OCI-LY3 (cell line): ENCODE data around the gene GNS.

Experiments
- H2AFZ ChIP-seq: fragments of 200-600, 300-600 bp; shearing (Covaris generic); 2 replicates; pipeline ENCODE4 v1.6.0; 2014; ENCODE audit warnings: antibody characterized with exemption, low read depth, low read length
- H3K27ac ChIP-seq: fragments of 200-600, 300-600 bp; sonication (generic); 2 replicates; pipeline ENCODE4 v1.5.1; 2014; ENCODE audit warnings: mild to moderate bottlenecking, low read length, moderate library complexity, mixed read lengths
- H3K27me3 ChIP-seq: fragments of 200-600, 300-600 bp; sonication (generic); 2 replicates; pipeline ENCODE4 v1.6.1; 2014; ENCODE audit warnings: low read depth, low read length, mixed read lengths
- H3K36me3 ChIP-seq: fragments of 200-600, 300-600 bp; sonication (generic); replicated peaks from 2 replicates; pipeline ENCODE3; 2014; ENCODE audit warnings: low read depth, low read length, mixed read lengths
- H3K4me1 ChIP-seq: fragments of 300-600, 200-600 bp; sonication (generic); 2 replicates; pipeline ENCODE4 v1.6.1; 2014; ENCODE audit warnings: low read length, mixed read lengths
- H3K4me2 ChIP-seq: fragments of 200-600, 300-600 bp; sonication (generic); 2 replicates; pipeline ENCODE4 v1.6.1; 2014; ENCODE audit warnings: low read length, mixed read lengths
- H3K4me3 ChIP-seq: fragments of 300-600, 200-600 bp; sonication (generic); 2 replicates; pipeline ENCODE4 v1.5.1; 2014; ENCODE audit warnings: antibody characterized with exemption, mild to moderate bottlenecking, low read length, moderate library complexity
- H3K79me2 ChIP-seq: fragments of 300-600, 200-600 bp; shearing (Covaris generic); 2 replicates; pipeline ENCODE4 v1.6.1; 2014; ENCODE audit warnings: mild to moderate bottlenecking, low read length, mixed read lengths
- H3K9ac ChIP-seq: fragments of 300-600, 200-600 bp; shearing (Covaris generic); 2 replicates; pipeline ENCODE4 v1.6.0; 2014; ENCODE audit warnings: mild to moderate bottlenecking, low read length, moderate library complexity
- H3K9me3 ChIP-seq: fragments of 200-600, 300-600 bp; shearing (Covaris generic); 2 replicates; pipeline ENCODE4 v1.6.1; 2014; ENCODE audit warnings: low read length, mixed read lengths; ENCODE audit not compliant: insufficient read depth
- H4K20me1 ChIP-seq: fragments of 200-600, 300-600 bp; sonication (generic); 2 replicates; pipeline ENCODE4 v1.6.1; 2016; ENCODE audit warnings: low read length, mixed read lengths; ENCODE audit not compliant: insufficient read depth
- CTCF ChIP-seq: fragments of 200-600, 300-600 bp; sonication (generic); IDR thresholded peaks from 2 replicates; pipeline ENCODE4 v1.5.1; 2014; ENCODE audit warnings: antibody characterized with exemption, low read length, low read depth
- EZH2phosphoT487 ChIP-seq: fragments of 200-600 bp; shearing (Covaris generic); IDR thresholded peaks from 2 replicates; pipeline ENCODE4 v1.6.1; 2018; ENCODE audit warnings: antibody characterized with exemption, mixed run types, low read depth

Gene GNS

GRCh38 chr12:64716839-64717455, 42.3 kb downstream of the GNS start:
- no peak for TF ChIP-seq CTCF
- TF ChIP-seq EZH2phosphoT487, result no peak
- Histone ChIP-seq H3K9ac (no peak overlapping the region), H4K20me1 (no peaks in the 10 kb centered on the region), H3K27ac (no peak overlapping the region), H3K27me3 (no peaks in the 10 kb centered on the region), H3K4me1 (peaks cover 8% of the 10 kb centered on the region), H3K36me3 (peaks cover 12% of the 10 kb centered on the region), H2AFZ (no peak overlapping the region), H3K4me2 (no peak overlapping the region), H3K9me3 (no peaks in the 10 kb centered on the region), H3K79me2 (no peaks in the 10 kb centered on the region), H3K4me3 (no peak overlapping the region)

- no peaks in the 10 kb centered on the region for H3K79me2 ChIP-seq
- H4K20me1 ChIP-seq, result no peaks in the 10 kb centered on the region
- H2AFZ ChIP-seq, result no peak overlapping the region
- no peak for TF ChIP-seq CTCF
- TF ChIP-seq EZH2phosphoT487, result no peak
- peaks cover 12% of the 10 kb centered on the region for H3K36me3 ChIP-seq
- peaks cover 8% of the 10 kb centered on the region for H3K4me1 ChIP-seq
- no peak overlapping the region for H3K9ac ChIP-seq
- H3K27me3 ChIP-seq, result no peaks in the 10 kb centered on the region
- no peaks in the 10 kb centered on the region for H3K9me3 ChIP-seq
- no peak overlapping the region for H3K4me2 ChIP-seq
- H3K4me3 ChIP-seq, result no peak overlapping the region
- no peak overlapping the region for H3K27ac ChIP-seq
Observed at GRCh38 chr12:64716371-64716770, 42.8 kb downstream of the GNS start.

- Histone ChIP-seq H3K27ac (0 out of 2 replicates have a peak overlapping the region, but pooled peaks have one; percentile 21), H2AFZ (no peak overlapping the region), H3K4me3 (no peak overlapping the region), H3K36me3 (peaks cover 14% of the 10 kb centered on the region), H3K4me2 (no peak overlapping the region), H3K27me3 (no peaks in the 10 kb centered on the region), H3K9me3 (no peaks in the 10 kb centered on the region), H3K4me1 (peaks cover 8% of the 10 kb centered on the region), H4K20me1 (no peaks in the 10 kb centered on the region), H3K79me2 (no peaks in the 10 kb centered on the region), H3K9ac (no peak overlapping the region)
- TF ChIP-seq EZH2phosphoT487 (no peak), CTCF (no peak)
Observed at GRCh38 chr12:64714551-64714968, 44.6 kb downstream of the GNS start.

- no peaks in the 10 kb centered on the region for H3K79me2 ChIP-seq
- H3K27me3 ChIP-seq, result no peaks in the 10 kb centered on the region
- H3K9ac ChIP-seq, result no peak overlapping the region
- no peaks in the 10 kb centered on the region for H3K9me3 ChIP-seq
- peaks cover 8% of the 10 kb centered on the region for H3K4me1 ChIP-seq
- peaks cover 18% of the 10 kb centered on the region for H3K36me3 ChIP-seq
- H3K4me3 ChIP-seq, result no peak overlapping the region
- no peak overlapping the region for H2AFZ ChIP-seq
- TF ChIP-seq CTCF (no peak), EZH2phosphoT487 (no peak)
- no peak overlapping the region for H3K27ac ChIP-seq
- H4K20me1 ChIP-seq, result no peaks in the 10 kb centered on the region
- H3K4me2 ChIP-seq, result no peak overlapping the region
Observed at GRCh38 chr12:64713376-64713775, 45.8 kb downstream of the GNS start.
